Endothelial cell of umbilical vein (primary cell): ENCODE measurements around the gene PALMD. TPM values are rescaled to one million over a fixed set of nuclear protein-coding genes. Genes with fewer than 3 reads are reported as not detected.

ENCODE experiments used
- BruUV-seq: library from RNA; stranded (reverse); fragments of 400-500 nt; replicated peaks from 2 replicates; lab custom pipeline; 2021; lab: Mats Ljungman, UMichigan
- CTCF ChIA-PET: fragments of 300-600, 350-600 bp; sonication (Branson Sonifier 250); formaldehyde crosslinking; loops from one replicate; lab custom pipeline; 2021; ENCODE audit warnings: antibody characterized with exemption, inconsistent platforms; lab: Charles Lee
- POLR2A ChIA-PET: fragments of 300-600, 350-600 bp; sonication (Branson Sonifier 250); formaldehyde crosslinking; loops from one replicate; lab custom pipeline; 2021; ENCODE audit warnings: antibody characterized with exemption, inconsistent platforms; lab: Charles Lee
- DNase-seq: peaks from one replicate; pipeline ENCODE4 v3.0.0-alpha.2; 2011; ENCODE audit warnings: low read depth, low spot score
- FAIRE-seq: peaks from 2 replicates; lab custom pipeline; 2011; peaks lifted over from hg19 to GRCh38; lab: Jason Lieb, UNC
- H2AFZ ChIP-seq: 2 replicates; pipeline ENCODE4 v1.6.0; 2012; ENCODE audit warnings: low read depth, low read length, control low read depth, inconsistent platforms
- H3K27ac ChIP-seq: 2 replicates; pipeline ENCODE4 v1.5.1; 2011; ENCODE audit warnings: low read depth, mild to moderate bottlenecking, control low read depth, low read length, moderate library complexity; ENCODE audit not compliant: insufficient read depth
- H3K27me3 ChIP-seq, 2 experiments: 2 replicates each; pipeline versions ENCODE4 v1.6.0 to v1.6.1; 2011; ENCODE audit warnings: low read length in 2 of 2, mixed read lengths in 1 of 2; ENCODE audit not compliant: control insufficient read depth in 2 of 2, insufficient read depth in 2 of 2
- H3K36me3 ChIP-seq, 2 experiments: 2 replicates in 1 of 2; 3 replicates in 1 of 2; pipeline ENCODE4 v1.5.1; 2011; ENCODE audit warnings: low read length in 2 of 2, mild to moderate bottlenecking in 1 of 2, moderate library complexity in 1 of 2; ENCODE audit not compliant: control insufficient read depth in 2 of 2, insufficient read depth in 2 of 2; ENCODE audit errors: extremely low read depth in 1 of 2
- H3K4me1 ChIP-seq: 3 replicates; pipeline ENCODE4 v1.5.1; 2011; ENCODE audit warnings: mild to moderate bottlenecking, low read length; ENCODE audit not compliant: control insufficient read depth, insufficient read depth; ENCODE audit errors: extremely low read depth
- H3K4me2 ChIP-seq: 2 replicates; pipeline ENCODE4 v1.6.1; 2011; ENCODE audit warnings: low read length, control low read depth, mixed read lengths; ENCODE audit not compliant: insufficient read depth
- H3K4me3 ChIP-seq, 3 experiments: fragments of 200-600 bp in 1 of 3; sonication (generic), shearing (Covaris generic) in 1 of 3; replicated peaks in 1 of 3; 2 replicates each; pipeline ENCODE4 v1.5.1; 2011 to 2016; ENCODE audit warnings: control low read depth in 3 of 3, low read length in 3 of 3, mild to moderate bottlenecking in 2 of 3, inconsistent platforms in 1 of 3, low read depth in 1 of 3, moderate library complexity in 1 of 3; ENCODE audit not compliant: insufficient read depth in 1 of 3
- H3K79me2 ChIP-seq: 2 replicates; pipeline ENCODE4 v1.6.0; 2012; ENCODE audit warnings: low read length, inconsistent platforms; ENCODE audit not compliant: control insufficient read depth, insufficient read depth
- H3K9ac ChIP-seq: replicated peaks from 2 replicates; pipeline ENCODE3; 2011; ENCODE audit warnings: low read length, control low read depth; ENCODE audit not compliant: insufficient read depth; ENCODE audit errors: extremely low read depth
- H3K9me1 ChIP-seq: replicated peaks from 3 replicates; pipeline ENCODE4 v1.6.0; 2011; ENCODE audit warnings: mild to moderate bottlenecking, low read length; ENCODE audit not compliant: control insufficient read depth, insufficient read depth; ENCODE audit errors: extremely low read depth
- H3K9me3 ChIP-seq: replicated peaks from 2 replicates; pipeline ENCODE4 v1.5.1; 2012; ENCODE audit warnings: low read length, inconsistent platforms; ENCODE audit not compliant: control insufficient read depth, insufficient read depth
- H4K20me1 ChIP-seq: replicated peaks from 2 replicates; pipeline ENCODE3; 2011; ENCODE audit warnings: mild to moderate bottlenecking, low read length; ENCODE audit not compliant: control insufficient read depth, insufficient read depth; ENCODE audit errors: extremely low read depth
- CTCF ChIP-seq, 2 donors: IDR thresholded peaks; 1 replicate in 1 of 2; 2 replicates in 1 of 2; pipeline ENCODE4 v1.5.1; 2011; ENCODE audit warnings: low read length in 2 of 2, mild to moderate bottlenecking in 2 of 2, moderate library complexity in 2 of 2, control low read depth in 1 of 2, inconsistent platforms in 1 of 2, low read depth in 1 of 2; ENCODE audit not compliant: insufficient read depth in 1 of 2; ENCODE audit errors: extremely low read depth in 1 of 2
- EZH2 ChIP-seq: IDR thresholded peaks from 2 replicates; pipeline ENCODE4 v1.6.1; 2012; ENCODE audit warnings: borderline replicate concordance, low read depth, mild to moderate bottlenecking, moderate library complexity, low read length, inconsistent platforms; ENCODE audit not compliant: severe bottlenecking
- FOS ChIP-seq: IDR thresholded peaks from 2 replicates; pipeline ENCODE4 v1.6.1; 2011; ENCODE audit warnings: mild to moderate bottlenecking, low read length, moderate library complexity, borderline replicate concordance; ENCODE audit not compliant: insufficient read depth
- GATA2 ChIP-seq: IDR thresholded peaks from 2 replicates; pipeline ENCODE4 v1.7.0; 2011; ENCODE audit warnings: low read depth, mild to moderate bottlenecking, moderate library complexity, mixed read lengths, low read length; ENCODE audit not compliant: insufficient read length, insufficient read depth
- JUN ChIP-seq: IDR thresholded peaks from 2 replicates; pipeline ENCODE4 v1.6.1; 2011; ENCODE audit warnings: borderline replicate concordance, low read depth; ENCODE audit not compliant: insufficient read length, insufficient read depth
- MAX ChIP-seq: IDR thresholded peaks from 2 replicates; pipeline ENCODE4 v1.6.1; 2011; ENCODE audit not compliant: insufficient read depth, insufficient read length
- MYC ChIP-seq: IDR thresholded peaks from one replicate; pipeline ENCODE4 v1.6.1; 2011; ENCODE audit warnings: mild to moderate bottlenecking, low read depth, low read length
- POLR2A ChIP-seq: IDR thresholded peaks from 2 replicates; pipeline ENCODE4 v1.6.1; 2012; ENCODE audit warnings: low read depth, mild to moderate bottlenecking, control low read depth, low read length
- POLR2AphosphoS5 ChIP-seq: IDR thresholded peaks from 2 replicates; pipeline ENCODE4 v1.6.1; 2012; ENCODE audit warnings: low read depth, mild to moderate bottlenecking, control low read depth, low read length, moderate library complexity; ENCODE audit not compliant: insufficient read depth
- dilution Hi-C: fragments of 300-500 bp; cut with MboI; formaldehyde crosslinking; loops from one replicate; pipeline ENCODE4 v1.15.0; 2019; ENCODE audit warnings: low sequenced_read_pairs; ENCODE audit not compliant: extremely low pct_ligation_motif_present
- intact Hi-C: fragments of 100-400 bp; cut with micrococcal nuclease; formaldehyde crosslinking; loops from one replicate; pipeline ENCODE4 v1.10.0; 2022
- polyA plus RNA-seq, 4 experiments: library from polyadenylated mRNA; depleted of rRNA in 3 of 4; stranded (reverse) in 3 of 4; unstranded in 1 of 4; fragments of >200 nt; gene quantifications; 2 replicates each; pipeline versions ENCODE4 v1.2.1 to v1.2.3, GENCODE V29; 2011 to 2012; ENCODE audit warnings: missing spikeins in 1 of 4
- total RNA-seq: library from RNA; stranded (reverse); gene quantifications from 2 replicates; pipeline ENCODE4 v1.2.3, GENCODE V29; 2021

PALMD gene
- total and polyA plus RNA-seq, 2 donors (not counting 3 experiments of a cell fraction or from before 2014, with no cell fraction given): 52.6 to 137 TPM

GRCh38 chr1:99735852-99736251 is 89.9 kb downstream of the PALMD start:
- FAIRE-seq: no peak
- dilution Hi-C loops (no loop called here), intact Hi-C loops (loop anchor here (10.0 kb wide), 1 partner anchor 851 kb away; no protein-coding TSS in a partner anchor)
- Histone ChIP-seq H3K36me3 (no peaks in the 10 kb centered on the region), H3K27ac (no peak overlapping the region), H3K4me3 (no peak overlapping the region), H3K9ac (no peak overlapping the region), H3K79me2 (no peaks in the 10 kb centered on the region), H3K4me1 (no peaks in the 10 kb centered on the region), H3K4me2 (no peak overlapping the region), H4K20me1 (no peaks in the 10 kb centered on the region), H3K9me1 (no peaks in the 10 kb centered on the region), H3K9me3 (no peaks in the 10 kb centered on the region), H2AFZ (no peak overlapping the region), H3K27me3 (no peaks in the 10 kb centered on the region)
- POLR2A ChIA-PET: no interaction called here
- TF ChIP-seq GATA2 (no peak), POLR2A (no peak), CTCF (IDR thresholded peaks at IDR 0.05; ENCODE audit: extremely low read depth in 1 of 2, insufficient read depth in 1 of 2, low read depth in 1 of 2, low read length in 2 of 2) (no peak), JUN (no peak), MAX (no peak), EZH2 (no peak), POLR2AphosphoS5 (no peak), FOS (no peak), MYC (no peak)
- CTCF ChIA-PET: no interaction called here
- no peak for DNase-seq
- no TSS peak for BruUV-seq
